ENCODE data around the gene NUP205. TPM values are rescaled to one million over a fixed set of nuclear protein-coding genes. Genes with fewer than 3 reads are reported as not detected.
"Not testable (repeated sequence)": the region's sequence is repeated elsewhere in the genome, so short reads cannot be mapped to it uniquely, and the experiment has no call there.

Gene NUP205
- total RNA-seq, 1 experiment from 2014 or later, result 90.4 TPM

DNA sequence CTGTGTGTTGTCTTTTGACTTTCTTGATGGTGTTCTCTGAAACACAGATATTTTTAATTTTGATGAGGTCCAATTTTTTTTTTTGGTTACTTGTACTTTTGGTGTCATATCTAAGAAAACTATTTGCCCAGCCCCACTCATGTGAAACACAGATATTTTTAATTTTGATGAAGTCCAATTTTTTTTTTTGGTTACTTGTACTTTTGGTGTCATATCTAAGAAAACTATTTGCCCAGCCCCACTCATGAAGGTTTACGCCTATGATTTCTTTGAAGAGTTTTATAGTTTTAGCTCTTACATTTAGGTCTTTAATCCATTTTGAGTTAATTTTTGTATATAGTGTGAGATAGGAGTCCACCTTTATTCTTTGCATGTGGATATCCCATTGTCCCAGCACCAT is 109.9 kb downstream of the NUP205 start:
- in situ Hi-C loops (cut with HindIII; ENCODE audit: low pct_unique_long_range_greater_than_20kb, low sequenced_read_pairs); H3K27me3 ChIP-seq (ENCODE audit: control insufficient read depth, insufficient read depth, low read length); H3K36me3 ChIP-seq (ENCODE audit: control insufficient read depth, insufficient read depth, low read length); H3K27ac ChIP-seq (ENCODE audit: low read length); ATAC-seq; H3K4me1 ChIP-seq (ENCODE audit: control insufficient read depth, insufficient read depth, low read length); DNase-seq (ENCODE audit: low read depth, low spot score); H3K4me3 ChIP-seq (ENCODE audit: low read depth in 2 of 2, low read length in 2 of 2); intact Hi-C loops (cut with micrococcal nuclease; ENCODE audit: unreplicated experiment); H3K9me3 ChIP-seq (ENCODE audit: control insufficient read depth, insufficient read depth, low read depth, low read length); BruUV-seq (replicated peaks): not testable (repeated sequence)
- ChIA-PET POLR2A (interaction anchor here (0.6 kb wide), 1 partner anchor 28 kb away, joined by 3 read pairs; no protein-coding TSS in a partner anchor), CTCF (interaction anchor here (0.7 kb wide), 1 partner anchor 248 kb away, joined by 3 read pairs; no protein-coding TSS in a partner anchor)

DNA sequence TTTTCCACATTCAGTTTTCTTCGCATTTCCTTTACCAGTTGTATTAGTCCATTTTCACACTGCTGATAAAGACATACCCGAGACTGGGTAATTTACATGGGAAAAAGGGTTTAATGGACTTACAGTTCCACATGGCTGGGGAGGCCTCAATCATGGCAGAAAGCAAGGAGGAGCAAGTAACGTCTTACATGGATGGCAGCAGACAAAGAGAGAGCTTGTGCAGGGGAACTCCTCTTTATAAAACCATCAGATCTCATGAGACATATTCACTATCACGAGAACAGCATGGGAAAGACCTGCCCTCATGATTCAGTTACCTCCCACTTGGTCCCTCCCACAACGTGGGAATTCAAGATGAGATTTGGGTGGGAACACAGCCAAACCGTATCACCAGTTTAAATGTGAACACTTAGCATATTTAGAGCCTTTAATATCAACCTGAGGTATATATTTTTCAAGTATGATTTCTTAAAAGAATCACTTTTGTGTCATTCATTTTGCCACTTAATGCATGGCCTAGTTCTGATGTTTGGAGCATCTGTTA is 111.2 kb downstream of the NUP205 start:
- H3K27me3 ChIP-seq (ENCODE audit: control insufficient read depth, insufficient read depth, low read length); H3K36me3 ChIP-seq (ENCODE audit: control insufficient read depth, insufficient read depth, low read length); H3K9me3 ChIP-seq (ENCODE audit: control insufficient read depth, insufficient read depth, low read depth, low read length); POLR2A ChIA-PET; H3K4me1 ChIP-seq (ENCODE audit: control insufficient read depth, insufficient read depth, low read length); BruUV-seq (replicated peaks); in situ Hi-C loops (cut with HindIII; ENCODE audit: low pct_unique_long_range_greater_than_20kb, low sequenced_read_pairs); H3K4me3 ChIP-seq (ENCODE audit: low read depth in 2 of 2, low read length in 2 of 2); DNase-seq (ENCODE audit: low read depth, low spot score); ATAC-seq; intact Hi-C loops (cut with micrococcal nuclease; ENCODE audit: unreplicated experiment); H3K27ac ChIP-seq (ENCODE audit: low read length): not testable (repeated sequence)
- CTCF ChIA-PET, result interaction anchor here (0.6 kb wide), 1 partner anchor 51 kb away, joined by 6 read pairs; no protein-coding TSS in a partner anchor

DNA sequence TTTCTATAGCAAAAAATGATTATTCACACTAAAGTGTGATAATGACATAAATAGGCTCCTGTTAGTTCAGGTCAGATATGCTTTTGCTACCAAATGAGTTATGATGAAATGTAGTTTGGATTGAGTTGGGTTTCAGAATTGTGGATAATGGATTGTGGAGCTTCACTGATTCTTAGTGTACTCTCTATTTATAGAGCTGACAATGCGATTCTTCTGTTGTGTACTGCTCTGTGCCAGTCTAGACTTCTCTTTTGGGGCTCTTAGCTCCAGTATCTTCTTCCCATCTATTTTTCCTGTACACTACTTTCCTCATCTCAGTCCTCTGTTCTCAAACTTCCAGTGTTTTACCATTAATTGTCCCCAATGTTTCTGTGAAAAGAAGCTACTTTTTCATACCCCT is 112.1 kb downstream of the NUP205 start:
- BruUV-seq (replicated peaks), result no TSS peak
- DNase-seq (ENCODE audit: low read depth, low spot score), result no peak
- H3K4me1 ChIP-seq (ENCODE audit: control insufficient read depth, insufficient read depth, low read length), result peaks cover 3% of the 10 kb centered on the region; the same call in 1 of the 2 replicates
- peaks cover 5% of the 10 kb centered on the region; the same call in 1 of the 2 replicates for H3K36me3 ChIP-seq (ENCODE audit: control insufficient read depth, insufficient read depth, low read length)
- in situ Hi-C loops (cut with HindIII; ENCODE audit: low pct_unique_long_range_greater_than_20kb, low sequenced_read_pairs), result no loop called here
- intact Hi-C loops (cut with micrococcal nuclease; ENCODE audit: unreplicated experiment), result loop anchor here (5.0 kb wide), 1 partner anchor 128 kb away; no protein-coding TSS in a partner anchor
- POLR2A ChIA-PET, result interaction anchor here (0.6 kb wide), 1 partner anchor 654 kb away, joined by 3 read pairs; no protein-coding TSS in a partner anchor
- no peaks in the 10 kb centered on the region for H3K27me3 ChIP-seq (ENCODE audit: control insufficient read depth, insufficient read depth, low read length)
- H3K4me3 ChIP-seq (ENCODE audit: low read depth in 2 of 2, low read length in 2 of 2), result no peak overlapping the region
- TF ChIP-seq, protein P1, sequence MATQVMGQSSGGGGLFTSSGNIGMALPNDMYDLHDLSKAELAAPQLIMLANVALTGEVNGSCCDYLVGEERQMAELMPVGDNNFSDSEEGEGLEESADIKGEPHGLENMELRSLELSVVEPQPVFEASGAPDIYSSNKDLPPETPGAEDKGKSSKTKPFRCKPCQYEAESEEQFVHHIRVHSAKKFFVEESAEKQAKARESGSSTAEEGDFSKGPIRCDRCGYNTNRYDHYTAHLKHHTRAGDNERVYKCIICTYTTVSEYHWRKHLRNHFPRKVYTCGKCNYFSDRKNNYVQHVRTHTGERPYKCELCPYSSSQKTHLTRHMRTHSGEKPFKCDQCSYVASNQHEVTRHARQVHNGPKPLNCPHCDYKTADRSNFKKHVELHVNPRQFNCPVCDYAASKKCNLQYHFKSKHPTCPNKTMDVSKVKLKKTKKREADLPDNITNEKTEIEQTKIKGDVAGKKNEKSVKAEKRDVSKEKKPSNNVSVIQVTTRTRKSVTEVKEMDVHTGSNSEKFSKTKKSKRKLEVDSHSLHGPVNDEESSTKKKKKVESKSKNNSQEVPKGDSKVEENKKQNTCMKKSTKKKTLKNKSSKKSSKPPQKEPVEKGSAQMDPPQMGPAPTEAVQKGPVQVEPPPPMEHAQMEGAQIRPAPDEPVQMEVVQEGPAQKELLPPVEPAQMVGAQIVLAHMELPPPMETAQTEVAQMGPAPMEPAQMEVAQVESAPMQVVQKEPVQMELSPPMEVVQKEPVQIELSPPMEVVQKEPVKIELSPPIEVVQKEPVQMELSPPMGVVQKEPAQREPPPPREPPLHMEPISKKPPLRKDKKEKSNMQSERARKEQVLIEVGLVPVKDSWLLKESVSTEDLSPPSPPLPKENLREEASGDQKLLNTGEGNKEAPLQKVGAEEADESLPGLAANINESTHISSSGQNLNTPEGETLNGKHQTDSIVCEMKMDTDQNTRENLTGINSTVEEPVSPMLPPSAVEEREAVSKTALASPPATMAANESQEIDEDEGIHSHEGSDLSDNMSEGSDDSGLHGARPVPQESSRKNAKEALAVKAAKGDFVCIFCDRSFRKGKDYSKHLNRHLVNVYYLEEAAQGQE (IDR thresholded peaks at IDR 0.05; ENCODE audit: insufficient read depth in 1 of 2, low read depth in 2 of 2, low read length in 1 of 2), result no peak
- TF ChIP-seq POLR2AphosphoS5 (IDR thresholded peaks at IDR 0.05; ENCODE audit: low read depth, low read length) (no peak), SIN3A (IDR thresholded peaks at IDR 0.05; ENCODE audit: borderline replicate concordance, insufficient read depth, low read depth, low read length) (no peak), TCF7L2 (IDR thresholded peaks at IDR 0.05; ENCODE audit: low read depth, low read length) (no peak)
- TF ChIP-seq, protein P2, sequence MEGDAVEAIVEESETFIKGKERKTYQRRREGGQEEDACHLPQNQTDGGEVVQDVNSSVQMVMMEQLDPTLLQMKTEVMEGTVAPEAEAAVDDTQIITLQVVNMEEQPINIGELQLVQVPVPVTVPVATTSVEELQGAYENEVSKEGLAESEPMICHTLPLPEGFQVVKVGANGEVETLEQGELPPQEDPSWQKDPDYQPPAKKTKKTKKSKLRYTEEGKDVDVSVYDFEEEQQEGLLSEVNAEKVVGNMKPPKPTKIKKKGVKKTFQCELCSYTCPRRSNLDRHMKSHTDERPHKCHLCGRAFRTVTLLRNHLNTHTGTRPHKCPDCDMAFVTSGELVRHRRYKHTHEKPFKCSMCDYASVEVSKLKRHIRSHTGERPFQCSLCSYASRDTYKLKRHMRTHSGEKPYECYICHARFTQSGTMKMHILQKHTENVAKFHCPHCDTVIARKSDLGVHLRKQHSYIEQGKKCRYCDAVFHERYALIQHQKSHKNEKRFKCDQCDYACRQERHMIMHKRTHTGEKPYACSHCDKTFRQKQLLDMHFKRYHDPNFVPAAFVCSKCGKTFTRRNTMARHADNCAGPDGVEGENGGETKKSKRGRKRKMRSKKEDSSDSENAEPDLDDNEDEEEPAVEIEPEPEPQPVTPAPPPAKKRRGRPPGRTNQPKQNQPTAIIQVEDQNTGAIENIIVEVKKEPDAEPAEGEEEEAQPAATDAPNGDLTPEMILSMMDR (IDR thresholded peaks at IDR 0.05), result no peak
- H3K9me3 ChIP-seq (ENCODE audit: control insufficient read depth, insufficient read depth, low read depth, low read length), result no peaks in the 10 kb centered on the region
- ATAC-seq, result no peak
- CTCF ChIA-PET, result no interaction called here
- no peak overlapping the region for H3K27ac ChIP-seq (ENCODE audit: low read length)

Measured in Panc1 (cell line).